ENCODE results near the gene FIG4. TPM values are rescaled to one million over a fixed set of nuclear protein-coding genes. Genes with fewer than 3 reads are reported as not detected.

Gene FIG4
- polyA plus RNA-seq, 2 of the 4 experiments (the other 2 are of a cell fraction): 6.2 to 11.2 TPM

- Histone ChIP-seq H3K4me2 (no peak overlapping the region), H3K9me3 (no peaks in the 10 kb centered on the region), H3K4me1 (no peaks in the 10 kb centered on the region), H3K27ac (no peak overlapping the region), H3K4me3 (no peak overlapping the region)
- TF ChIP-seq FOSL2 (IDR thresholded peaks at IDR 0.05): no peak
- no peak for TF ChIP-seq FOSL2 (CRISPR knock-in tag; IDR thresholded peaks at IDR 0.05)
- no peak for TF ChIP-seq MYC (IDR thresholded peaks at IDR 0.05; ENCODE audit: borderline replicate concordance, low read length)
- TF ChIP-seq RFX5 (IDR thresholded peaks at IDR 0.05): no peak
- TF ChIP-seq RNF2 (IDR thresholded peaks at IDR 0.05; ENCODE audit: borderline replicate concordance, low read depth): no peak
- no peak for TF ChIP-seq RARB (CRISPR knock-in tag; IDR thresholded peaks at IDR 0.05)
- TF ChIP-seq MAFK (IDR thresholded peaks at IDR 0.05; ENCODE audit: partially characterized antibody): no peak
- TF ChIP-seq MAX (IDR thresholded peaks at IDR 0.05): no peak
- no peak for TF ChIP-seq HMGXB4 (CRISPR knock-in tag; IDR thresholded peaks at IDR 0.05; ENCODE audit: borderline replicate concordance)
- TF ChIP-seq EP300 (IDR thresholded peaks at IDR 0.05): no peak
- peak; percentile 99 for TF ChIP-seq CTCF (IDR thresholded peaks at IDR 0.05)
- no peak for TF ChIP-seq REST (IDR thresholded peaks at IDR 0.05)
- no peak for TF ChIP-seq KDM5A (IDR thresholded peaks at IDR 0.05)
- TF ChIP-seq HOXA7 (CRISPR knock-in tag; IDR thresholded peaks at IDR 0.05): no peak
- peak; percentile 97 for TF ChIP-seq SMC3 (IDR thresholded peaks at IDR 0.05)
- peak; percentile 88 to 93 for TF ChIP-seq RAD21 (conservative IDR thresholded peaks at IDR 0.05 in 1 of 2, IDR thresholded peaks at IDR 0.05 in 1 of 2)
- no peak for TF ChIP-seq ATOH8 (CRISPR knock-in tag; IDR thresholded peaks at IDR 0.05; ENCODE audit: low read depth)
- TF ChIP-seq POLR2A (IDR thresholded peaks at IDR 0.05; ENCODE audit: low read length): no peak
- no peak for TF ChIP-seq JUNB (IDR thresholded peaks at IDR 0.05)
- no peak for TF ChIP-seq RCOR1 (IDR thresholded peaks at IDR 0.05; ENCODE audit: low read depth, low read length)
- TF ChIP-seq PHF8 (IDR thresholded peaks at IDR 0.05; ENCODE audit: borderline replicate concordance, low read depth): no peak
- TF ChIP-seq BHLHE40 (IDR thresholded peaks at IDR 0.05; ENCODE audit: low read depth, low read length): no peak
- no peak for TF ChIP-seq ZFP36 (IDR thresholded peaks at IDR 0.05; ENCODE audit: borderline replicate concordance, partially characterized antibody)
- TF ChIP-seq ZC3H11A (IDR thresholded peaks at IDR 0.05): no peak
- no peak for TF ChIP-seq ELK1 (IDR thresholded peaks at IDR 0.05; ENCODE audit: low read depth, low read length)
- no peak for TF ChIP-seq CBX8 (IDR thresholded peaks at IDR 0.05)
- DNase-seq (ENCODE audit: low read depth in 1 of 2, low spot score in 1 of 2) (peak; percentile 16 to 78), ATAC-seq (peak; percentile 89 to 95), FAIRE-seq (no peak)
- 15% methylated on average over 7 of the region's 7 CpGs for WGBS (ENCODE audit: missing lambda C conversion rate)
- ChIA-PET POLR2A (interaction anchor here (0.9 kb wide), 1 partner anchor 334 kb away, joined by 3 read pairs; no protein-coding TSS in a partner anchor), CTCF (interaction anchor here (0.6 to 4.9 kb wide), 29 partner anchors 9 to 691 kb away, joined by 3 to 131 read pairs (median 3); no protein-coding TSS in a partner anchor)
Observed at GRCh38 chr6:109705258-109705657, 14.2 kb downstream of the FIG4 start.

All from A549 (cell line).